Neuronal stem cell (in vitro differentiated cells): ENCODE measurements around the gene OR4F15.

ENCODE experiments used
- DNase-seq: peaks from one replicate; pipeline ENCODE4 v3.0.0-alpha.2; 2013; ENCODE audit warnings: low spot score
- H2AFZ ChIP-seq: one replicate; pipeline ENCODE4 v1.6.1; 2013; ENCODE audit warnings: mild to moderate bottlenecking, low read length, inconsistent platforms
- H2AK5ac ChIP-seq: 2 replicates; pipeline ENCODE4 v1.6.1; 2013; ENCODE audit warnings: low read depth, mild to moderate bottlenecking, inconsistent platforms, low read length, moderate library complexity, mixed read lengths
- H2BK120ac ChIP-seq: 2 replicates; pipeline ENCODE4 v1.6.1; 2013; ENCODE audit warnings: low read depth, mild to moderate bottlenecking, inconsistent platforms, low read length, moderate library complexity, mixed read lengths
- H2BK12ac ChIP-seq: one replicate; pipeline ENCODE4 v1.6.1; 2013; ENCODE audit warnings: low read length, inconsistent platforms
- H2BK15ac ChIP-seq: 2 replicates; pipeline ENCODE4 v1.6.1; 2013; ENCODE audit warnings: mild to moderate bottlenecking, low read length, inconsistent platforms, mixed read lengths
- H2BK5ac ChIP-seq: one replicate; pipeline ENCODE4 v1.6.1; 2013; ENCODE audit warnings: inconsistent platforms, mild to moderate bottlenecking, low read length, moderate library complexity
- H3K14ac ChIP-seq: one replicate; pipeline ENCODE4 v1.6.1; 2013; ENCODE audit warnings: low read length, inconsistent platforms
- H3K18ac ChIP-seq: 2 replicates; pipeline ENCODE4 v1.6.1; 2013; ENCODE audit warnings: low read length, inconsistent platforms
- H3K23ac ChIP-seq: 2 replicates; pipeline ENCODE4 v1.6.1; 2013; ENCODE audit warnings: low read depth, mild to moderate bottlenecking, mixed read lengths, low read length, inconsistent platforms; ENCODE audit not compliant: poor library complexity
- H3K27ac ChIP-seq: replicated peaks from 3 replicates; pipeline ENCODE4 v1.5.1; 2013; ENCODE audit warnings: low read length, inconsistent platforms
- H3K27me3 ChIP-seq, 3 experiments: 2 replicates each; pipeline ENCODE4 v1.6.1; 2013; ENCODE audit warnings: low read length in 3 of 3, mild to moderate bottlenecking in 2 of 3, inconsistent platforms in 1 of 3, low read depth in 1 of 3, mixed read lengths in 1 of 3, moderate library complexity in 1 of 3; ENCODE audit not compliant: control insufficient read depth in 3 of 3, insufficient read depth in 3 of 3
- H3K36me3 ChIP-seq, 2 donors: replicated peaks in 1 of 2; 2 replicates each; pipeline ENCODE4 v1.6.1; 2013; ENCODE audit warnings: low read length in 2 of 2; ENCODE audit not compliant: control insufficient read depth in 2 of 2, insufficient read depth in 2 of 2
- H3K4ac ChIP-seq: 2 replicates; pipeline ENCODE4 v1.6.1; 2013; ENCODE audit warnings: inconsistent platforms, mild to moderate bottlenecking, low read length, moderate library complexity
- H3K4me1 ChIP-seq, 2 donors: 1 replicate in 1 of 2; 2 replicates in 1 of 2; pipeline ENCODE4 v1.6.1; 2013; ENCODE audit warnings: low read length in 2 of 2, low read depth in 1 of 2; ENCODE audit not compliant: control insufficient read depth in 2 of 2, insufficient read depth in 1 of 2
- H3K4me2 ChIP-seq: one replicate; pipeline ENCODE4 v1.6.1; 2013; ENCODE audit warnings: mild to moderate bottlenecking, low read length, inconsistent platforms; ENCODE audit not compliant: insufficient read depth, poor library complexity, severe bottlenecking
- H3K4me3 ChIP-seq, 2 donors: 2 replicates each; pipeline ENCODE4 v1.5.1; 2013; ENCODE audit warnings: low read length in 2 of 2, mild to moderate bottlenecking in 2 of 2, inconsistent platforms in 1 of 2, moderate library complexity in 1 of 2
- H3K79me1 ChIP-seq: one replicate; pipeline ENCODE4 v1.6.1; 2013; ENCODE audit warnings: low read depth, mild to moderate bottlenecking, inconsistent platforms, low read length, moderate library complexity
- H3K9ac ChIP-seq: one replicate; pipeline ENCODE4 v1.6.1; 2013; ENCODE audit warnings: mild to moderate bottlenecking, low read depth, low read length, inconsistent platforms; ENCODE audit not compliant: poor library complexity
- H3K9me3 ChIP-seq, 2 donors: replicated peaks in 1 of 2; 2 replicates each; pipeline versions ENCODE3 to v1.6.1; 2013; ENCODE audit warnings: low read length in 2 of 2, mild to moderate bottlenecking in 2 of 2, inconsistent platforms in 1 of 2, low read depth in 1 of 2, mixed read lengths in 1 of 2, moderate library complexity in 1 of 2; ENCODE audit not compliant: control insufficient read depth in 2 of 2, insufficient read depth in 1 of 2
- H4K8ac ChIP-seq: one replicate; pipeline ENCODE4 v1.6.1; 2013; ENCODE audit warnings: low read depth, mild to moderate bottlenecking, inconsistent platforms, low read length, moderate library complexity
- H4K91ac ChIP-seq: one replicate; pipeline ENCODE4 v1.6.1; 2013; ENCODE audit warnings: low read length, low read depth, mild to moderate bottlenecking, inconsistent platforms; ENCODE audit not compliant: poor library complexity
- WGBS, 2 donors: extraction: QIAGEN DNeasy Blood & Tissue Kit; methylation state at CpG; one replicate each; pipeline ENCODE4 v1.1.7; 2013; ENCODE audit warnings: missing lambda C conversion rate in 2 of 2, mixed read lengths in 1 of 2; ENCODE audit not compliant: insufficient read length in 2 of 2, insufficient replicate concordance in 1 of 2; ENCODE audit errors: extremely low coverage in 2 of 2; 5-methylcytosine and 5-hydroxymethylcytosine counted together

Gene OR4F15

GRCh38 chr15:101803209-101803608 is 8.8 kb upstream of the OR4F15 start, which contains the start of gene OR4F6:
TSS of gene OR4F6 (plus strand) at chr15:101803509. CDS start at chr15:101805720, 2,211 bp downstream.
- Histone ChIP-seq H3K27me3 (peaks cover 0 to 5% (median 0%) of the 10 kb centered on the region in 3 experiments), H4K91ac (no peak within 1 kb of the TSS), H2BK15ac (no peak within 1 kb of the TSS), H2BK12ac (no peak within 1 kb of the TSS), H3K18ac (no peak within 1 kb of the TSS), H3K9ac (no peak within 1 kb of the TSS), H3K36me3 (no peaks in the 10 kb centered on the region), H3K4ac (no peak within 1 kb of the TSS), H2AFZ (no peak within 1 kb of the TSS), H3K27ac (no peak within 1 kb of the TSS), H3K23ac (no peak within 1 kb of the TSS), H2AK5ac (no peak within 1 kb of the TSS), H4K8ac (no peak within 1 kb of the TSS), H3K14ac (no peak within 1 kb of the TSS), H2BK120ac (no peak within 1 kb of the TSS), H3K4me1 (no peaks in the 10 kb centered on the region), H2BK5ac (no peak within 1 kb of the TSS), H3K9me3 (no peaks in the 10 kb centered on the region), H3K4me2 (no peak within 1 kb of the TSS), H3K4me3 (no peak within 1 kb of the TSS), H3K79me1 (no peaks in the 10 kb centered on the region)
- DNase-seq, result no peak
- WGBS, 2 donors, result no CpG with 5 or more reads among the region's 2 CpGs

- no CpG with 5 or more reads among the region's 5 CpGs for WGBS, 2 donors
- DNase-seq, result no peak
Measured at GRCh38 chr15:101803676-101804075, 8.3 kb upstream of the OR4F15 start.

GRCh38 chr15:101804375-101804774 is 7.6 kb upstream of the OR4F15 start:
- Histone ChIP-seq H3K27ac (no peak overlapping the region), H3K4me2 (no peak overlapping the region), H2BK15ac (no peak overlapping the region), H2BK12ac (no peak overlapping the region), H4K8ac (no peak overlapping the region), H3K18ac (no peak overlapping the region), H3K9ac (no peak overlapping the region), H2BK5ac (no peak overlapping the region), H3K4me3 (no peak overlapping the region), H3K14ac (no peak overlapping the region), H3K79me1 (no peaks in the 10 kb centered on the region), H2BK120ac (no peak overlapping the region), H3K27me3 (peaks cover 0 to 5% (median 0%) of the 10 kb centered on the region in 3 experiments), H3K4me1 (no peaks in the 10 kb centered on the region), H4K91ac (no peak overlapping the region), H3K4ac (no peak overlapping the region), H2AK5ac (no peak overlapping the region), H2AFZ (no peak overlapping the region), H3K36me3 (no peaks in the 10 kb centered on the region), H3K23ac (no peak overlapping the region), H3K9me3 (no peaks in the 10 kb centered on the region)
- DNase-seq, result no peak

More at GRCh38 chr15:101803676-101804075, 8.3 kb upstream of the OR4F15 start:
- H2BK12ac ChIP-seq, result no peak overlapping the region
- no peak overlapping the region for H4K91ac ChIP-seq
- H2BK15ac ChIP-seq, result no peak overlapping the region
- no peaks in the 10 kb centered on the region for H3K9me3 ChIP-seq
- no peak overlapping the region for H2BK5ac ChIP-seq
- no peak overlapping the region for H3K14ac ChIP-seq
- H3K4ac ChIP-seq, result no peak overlapping the region
- H3K4me3 ChIP-seq, result no peak overlapping the region
- H2AFZ ChIP-seq, result no peak overlapping the region
- H3K27me3 ChIP-seq, result peaks cover 0 to 5% (median 0%) of the 10 kb centered on the region in 3 experiments
- no peak overlapping the region for H3K9ac ChIP-seq
- H3K4me1 ChIP-seq, result no peaks in the 10 kb centered on the region
- no peak overlapping the region for H4K8ac ChIP-seq
- H3K36me3 ChIP-seq, result no peaks in the 10 kb centered on the region
- no peak overlapping the region for H3K4me2 ChIP-seq
- H3K23ac ChIP-seq, result no peak overlapping the region
- no peak overlapping the region for H3K27ac ChIP-seq
- H3K79me1 ChIP-seq, result no peaks in the 10 kb centered on the region
- H3K18ac ChIP-seq, result no peak overlapping the region
- H2BK120ac ChIP-seq, result no peak overlapping the region
- H2AK5ac ChIP-seq, result no peak overlapping the region

GRCh38 chr15:101804941-101805340 is 7.1 kb upstream of the OR4F15 start:
- Histone ChIP-seq H3K4ac (no peak overlapping the region), H3K27me3 (peaks cover 0 to 5% (median 0%) of the 10 kb centered on the region in 3 experiments), H3K27ac (no peak overlapping the region), H3K4me2 (no peak overlapping the region), H3K4me3 (no peak overlapping the region), H3K23ac (no peak overlapping the region), H3K14ac (no peak overlapping the region), H3K9me3 (no peaks in the 10 kb centered on the region), H2BK15ac (no peak overlapping the region), H4K91ac (no peak overlapping the region), H3K36me3 (no peaks in the 10 kb centered on the region), H2AFZ (no peak overlapping the region), H3K79me1 (no peaks in the 10 kb centered on the region), H3K18ac (no peak overlapping the region), H2BK12ac (no peak overlapping the region), H3K9ac (no peak overlapping the region), H2BK120ac (no peak overlapping the region), H2BK5ac (no peak overlapping the region), H4K8ac (no peak overlapping the region), H3K4me1 (no peaks in the 10 kb centered on the region), H2AK5ac (no peak overlapping the region)
- DNase-seq, result no peak
